Activated naive CD4-positive, alpha-beta T cell treated with anti-CD3 and anti-CD28 coated beads, Interleukin-2, amount 50 U/mL, for 24 hours (primary cell): ENCODE measurements around the gene ABLIM2.
"Not testable (repeated sequence)": the region's sequence is repeated elsewhere in the genome, so short reads cannot be mapped to it uniquely, and the experiment has no call there.

Source experiments
- H3K27ac Mint-ChIP-seq: one replicate; pipeline ENCODE4 v1.8.0; 2021; ENCODE audit warnings: mild to moderate bottlenecking, mixed read lengths
- H3K27me3 Mint-ChIP-seq: one replicate; pipeline ENCODE4 v1.8.0; 2021; ENCODE audit warnings: mixed read lengths
- H3K36me3 Mint-ChIP-seq: one replicate; pipeline ENCODE4 v1.8.0; 2021; ENCODE audit warnings: mixed read lengths
- H3K4me1 Mint-ChIP-seq: one replicate; pipeline ENCODE4 v1.8.0; 2021; ENCODE audit warnings: mixed read lengths
- H3K4me3 Mint-ChIP-seq: one replicate; pipeline ENCODE4 v1.8.0; 2021; ENCODE audit warnings: mild to moderate bottlenecking, mixed read lengths
- H3K9me3 Mint-ChIP-seq: one replicate; pipeline ENCODE4 v1.8.0; 2021; ENCODE audit warnings: mixed read lengths

The ABLIM2 gene

GRCh38 chr4:8144359-8144758 lies 14.3 kb downstream of the ABLIM2 start:
- H3K4me1 Mint-ChIP-seq, result no peaks in the 10 kb centered on the region
- H3K27me3 Mint-ChIP-seq, result peaks cover 2% of the 10 kb centered on the region
- H3K27ac Mint-ChIP-seq, result no peak overlapping the region
- H3K4me3 Mint-ChIP-seq, result no peak overlapping the region
- peaks cover 2% of the 10 kb centered on the region for H3K36me3 Mint-ChIP-seq
- H3K9me3 Mint-ChIP-seq, result no peaks in the 10 kb centered on the region

DNA sequence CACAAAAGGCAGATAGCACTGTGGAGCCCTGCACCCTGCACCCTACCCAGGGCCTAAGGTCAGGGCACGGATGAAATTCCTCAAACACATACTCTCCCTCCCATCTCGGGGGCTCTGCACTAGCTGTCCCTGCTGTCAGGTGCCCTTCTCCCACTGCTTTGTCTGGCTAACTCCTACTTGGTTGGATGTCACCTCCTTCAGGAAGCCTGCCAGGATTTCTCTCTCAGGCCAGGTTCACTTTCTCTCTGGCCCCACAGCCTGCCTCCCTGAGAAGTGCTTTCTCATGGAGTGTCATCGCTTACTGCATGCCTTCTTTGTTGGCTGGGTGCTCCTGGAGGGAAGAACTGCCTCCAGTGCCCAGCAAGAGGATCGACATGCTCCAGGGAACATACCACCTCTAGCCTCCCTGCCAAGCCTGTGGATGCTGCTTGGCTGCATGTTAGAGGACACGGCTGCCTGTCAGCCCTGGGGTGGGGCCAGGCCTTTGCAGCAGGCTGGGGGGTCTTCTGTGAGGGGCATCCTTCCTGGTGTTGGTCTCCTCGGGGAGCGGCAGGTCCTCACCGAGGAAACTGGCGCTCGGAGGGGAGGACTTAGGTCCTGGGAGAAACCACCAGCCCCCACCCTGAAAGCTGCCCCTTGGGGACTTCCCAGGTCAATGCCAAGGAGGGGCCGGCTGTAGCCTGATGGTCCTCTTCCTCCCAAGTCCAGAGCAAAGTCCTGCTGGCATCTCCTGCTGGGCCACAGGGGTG lies 15.0 kb downstream of the ABLIM2 start:
- Mint-ChIP-seq H3K4me1 (no peaks in the 10 kb centered on the region), H3K4me3 (no peak overlapping the region), H3K9me3 (no peaks in the 10 kb centered on the region), H3K27me3 (peaks cover 2% of the 10 kb centered on the region), H3K36me3 (peaks cover 1% of the 10 kb centered on the region), H3K27ac (no peak overlapping the region)

DNA sequence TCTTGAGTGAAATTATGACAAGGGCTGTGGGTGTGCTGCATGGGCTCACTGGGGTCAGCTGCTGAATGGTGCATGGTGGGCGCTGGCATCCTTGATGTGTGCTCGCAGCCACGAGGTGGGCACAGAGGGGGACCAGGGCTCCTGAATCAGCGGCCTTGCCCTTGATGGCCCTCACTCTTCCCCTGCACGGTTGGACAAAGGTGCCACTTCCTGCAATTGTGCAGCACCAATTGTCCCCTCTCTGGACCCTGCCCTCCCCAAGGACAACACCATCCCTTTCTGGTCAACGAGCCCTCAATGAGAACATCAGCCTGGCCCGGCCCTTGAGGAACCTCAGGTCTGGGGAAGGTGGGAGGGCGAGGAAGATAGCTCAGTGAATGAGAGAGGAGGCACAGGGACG lies 16.1 kb downstream of the ABLIM2 start:
- H3K4me3 Mint-ChIP-seq, result no peak overlapping the region
- H3K27ac Mint-ChIP-seq, result no peak overlapping the region
- no peaks in the 10 kb centered on the region for H3K4me1 Mint-ChIP-seq
- H3K27me3 Mint-ChIP-seq, result peaks cover 2% of the 10 kb centered on the region
- no peaks in the 10 kb centered on the region for H3K9me3 Mint-ChIP-seq
- peaks cover 2% of the 10 kb centered on the region for H3K36me3 Mint-ChIP-seq

DNA sequence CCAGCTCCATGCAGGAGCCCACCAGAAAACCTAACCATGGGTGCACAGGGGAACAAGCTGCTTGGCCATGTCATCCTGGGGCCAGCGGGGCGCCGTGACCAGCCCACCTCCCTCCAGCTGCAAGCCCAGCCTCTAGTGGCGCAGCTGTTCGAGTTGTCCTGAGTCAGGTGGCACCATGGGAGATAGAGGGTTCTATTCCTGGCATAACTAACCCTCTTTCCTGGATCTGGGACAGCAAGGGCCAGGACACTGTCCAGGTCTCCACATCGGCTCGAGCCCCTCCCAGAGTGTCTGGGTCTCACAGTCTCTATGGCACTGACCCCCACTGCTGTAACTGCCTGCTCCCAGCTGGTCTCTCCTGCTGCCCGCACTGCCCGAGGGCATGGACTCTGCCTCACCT lies 16.7 kb downstream of the ABLIM2 start:
- Mint-ChIP-seq H3K9me3 (no peaks in the 10 kb centered on the region), H3K4me1 (no peaks in the 10 kb centered on the region), H3K27me3 (peaks cover 2% of the 10 kb centered on the region), H3K36me3 (peaks cover 2% of the 10 kb centered on the region), H3K27ac (no peak overlapping the region), H3K4me3 (no peak overlapping the region)

GRCh38 chr4:8140915-8141314 lies 17.7 kb downstream of the ABLIM2 start:
- Mint-ChIP-seq H3K9me3 (no peaks in the 10 kb centered on the region), H3K27me3 (peaks cover 2% of the 10 kb centered on the region), H3K4me1 (no peaks in the 10 kb centered on the region), H3K4me3 (no peak overlapping the region), H3K27ac (no peak overlapping the region), H3K36me3 (peaks cover 2% of the 10 kb centered on the region)

DNA sequence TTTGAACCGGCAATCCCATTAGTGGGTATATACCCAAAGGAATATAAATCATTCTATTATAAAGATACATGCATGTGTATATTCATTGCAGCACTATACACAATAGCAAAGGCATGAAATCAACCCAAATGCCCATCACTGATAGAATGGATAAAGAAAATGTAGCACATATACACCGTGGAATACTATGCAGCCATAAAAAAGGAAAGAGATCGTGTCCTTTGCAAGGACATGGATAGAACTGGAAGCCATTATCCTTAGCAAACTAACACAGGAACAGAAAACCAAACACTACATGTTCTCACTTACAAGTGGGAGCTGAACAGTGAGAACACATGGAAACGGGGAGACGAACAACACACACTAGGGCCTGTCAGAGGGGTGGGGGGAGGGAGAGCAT lies 18.9 kb downstream of the ABLIM2 start:
- H3K4me1 Mint-ChIP-seq, H3K4me3 Mint-ChIP-seq, H3K9me3 Mint-ChIP-seq, H3K36me3 Mint-ChIP-seq, H3K27ac Mint-ChIP-seq, H3K27me3 Mint-ChIP-seq: not testable (repeated sequence)

DNA sequence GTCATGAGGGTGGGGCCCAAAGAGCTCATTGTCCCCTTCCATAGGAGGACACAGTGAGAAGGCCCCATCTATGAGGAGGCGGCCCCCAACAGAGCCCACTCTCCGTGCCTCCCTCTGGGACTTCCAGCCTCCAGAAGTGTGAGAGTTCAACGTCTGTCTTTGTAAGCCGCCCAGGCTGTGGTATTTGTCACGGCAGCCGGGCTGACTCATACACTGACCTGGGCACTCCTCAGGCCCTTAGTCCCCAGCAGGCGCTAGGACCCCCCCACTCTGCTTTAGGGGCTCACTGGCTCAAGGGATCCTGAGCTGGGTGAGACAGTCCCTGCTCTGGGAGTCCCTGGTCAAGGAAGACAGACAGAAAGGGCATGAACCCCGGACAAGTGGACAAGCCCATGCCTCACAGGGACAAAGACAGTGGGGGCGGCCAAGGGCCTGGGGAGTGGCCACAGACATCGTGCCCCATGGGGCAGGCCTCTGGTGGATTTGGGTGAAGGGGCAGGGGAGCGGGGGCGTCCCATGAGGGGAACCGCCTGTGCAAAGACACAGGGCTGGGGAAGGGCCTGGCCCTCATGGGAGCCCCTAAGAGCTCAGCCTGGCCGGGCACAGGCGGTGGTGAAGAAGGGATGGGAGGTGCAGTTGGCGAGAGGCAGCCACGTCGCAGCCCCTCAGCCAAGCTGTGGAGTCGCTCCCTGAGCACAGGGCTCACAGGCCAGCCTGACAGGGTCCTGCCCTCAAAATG lies 21.5 kb downstream of the ABLIM2 start:
- Mint-ChIP-seq H3K9me3 (no peaks in the 10 kb centered on the region), H3K36me3 (peaks cover 2% of the 10 kb centered on the region), H3K4me1 (no peaks in the 10 kb centered on the region), H3K4me3 (no peak overlapping the region), H3K27ac (no peak overlapping the region), H3K27me3 (peaks cover 1% of the 10 kb centered on the region)

DNA sequence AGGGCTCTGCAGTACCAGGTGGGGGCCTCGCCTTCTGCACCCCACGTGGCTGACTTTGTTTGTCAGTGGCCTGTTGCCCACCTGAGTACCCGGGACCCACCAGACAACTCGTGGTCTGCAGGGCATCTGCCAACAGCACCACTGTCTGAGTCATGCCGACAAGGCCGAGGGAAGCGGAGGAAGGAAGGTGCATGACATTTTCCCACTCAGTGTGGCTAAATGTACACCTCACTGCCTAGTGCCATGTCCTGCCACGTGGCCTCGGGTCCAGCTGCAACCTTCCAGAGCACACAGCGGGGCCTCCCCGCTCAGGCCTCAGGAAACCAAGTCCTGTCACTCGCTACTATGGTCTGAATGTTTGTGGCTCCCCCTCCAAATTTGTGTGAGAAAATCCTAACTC lies 22.1 kb downstream of the ABLIM2 start:
- H3K4me3 Mint-ChIP-seq, result no peak overlapping the region
- no peaks in the 10 kb centered on the region for H3K4me1 Mint-ChIP-seq
- H3K27ac Mint-ChIP-seq, result no peak overlapping the region
- no peaks in the 10 kb centered on the region for H3K9me3 Mint-ChIP-seq
- peaks cover 1% of the 10 kb centered on the region for H3K27me3 Mint-ChIP-seq
- H3K36me3 Mint-ChIP-seq, result peaks cover 2% of the 10 kb centered on the region

DNA sequence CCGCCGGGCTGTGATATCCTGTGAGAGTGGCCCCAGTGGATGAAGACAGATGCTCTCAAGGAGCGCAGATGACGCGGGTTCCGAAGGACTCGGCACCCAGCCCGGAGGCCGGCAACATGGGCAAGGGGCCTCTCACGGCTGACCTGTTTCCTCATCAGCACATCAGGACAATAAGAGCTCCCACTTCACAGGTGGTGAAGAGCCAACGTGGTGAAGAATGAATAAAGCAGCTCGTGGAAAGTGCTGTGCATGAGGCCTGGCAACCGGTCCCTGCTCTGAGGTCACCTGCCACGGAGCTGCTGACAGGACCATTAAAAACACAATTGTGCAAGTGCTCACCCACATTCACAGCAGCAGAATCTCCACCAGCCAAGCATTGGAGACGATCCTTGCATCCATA lies 22.9 kb downstream of the ABLIM2 start:
- Mint-ChIP-seq H3K4me1 (no peaks in the 10 kb centered on the region), H3K36me3 (peaks cover 2% of the 10 kb centered on the region), H3K27me3 (peaks cover 1% of the 10 kb centered on the region), H3K27ac (no peak overlapping the region), H3K9me3 (no peaks in the 10 kb centered on the region), H3K4me3 (no peak overlapping the region)

DNA sequence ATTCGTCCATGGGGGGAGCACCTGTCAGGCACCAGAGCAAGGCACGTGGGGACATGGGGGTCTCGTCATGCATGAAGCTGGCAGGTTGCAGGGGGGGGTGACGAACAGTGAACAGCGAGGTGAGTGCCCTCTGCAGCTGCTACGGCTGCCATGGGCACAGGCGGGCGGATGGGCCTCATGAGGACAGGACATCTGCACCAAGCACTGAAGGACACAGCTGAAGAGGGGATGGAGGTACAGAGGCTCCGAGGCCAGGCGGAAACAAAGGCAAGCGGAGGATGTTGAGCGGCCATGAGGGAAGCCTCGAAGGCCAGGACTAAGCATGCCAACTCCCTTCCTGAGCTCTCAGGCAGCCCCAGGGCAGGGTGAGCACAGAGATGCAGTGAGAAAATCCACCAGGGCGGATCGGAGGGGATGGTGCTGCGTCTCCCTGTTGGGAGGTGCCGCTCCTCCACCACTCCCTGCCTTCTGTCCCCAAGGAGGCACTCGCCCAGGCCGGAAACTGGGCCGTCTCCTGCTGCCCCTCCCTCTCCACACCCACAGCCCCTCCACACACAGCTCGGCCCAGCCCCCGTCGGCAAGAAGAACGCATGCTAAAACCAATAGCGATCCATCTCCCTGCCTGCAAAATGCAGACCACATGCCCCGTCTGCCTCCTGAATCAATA lies 24.6 kb downstream of the ABLIM2 start:
- H3K4me3 Mint-ChIP-seq, result no peak overlapping the region
- H3K9me3 Mint-ChIP-seq, result no peaks in the 10 kb centered on the region
- H3K36me3 Mint-ChIP-seq, result peaks cover 2% of the 10 kb centered on the region
- no peak overlapping the region for H3K27ac Mint-ChIP-seq
- H3K27me3 Mint-ChIP-seq, result peaks cover 1% of the 10 kb centered on the region
- no peaks in the 10 kb centered on the region for H3K4me1 Mint-ChIP-seq

- no peak overlapping the region for H3K4me3 Mint-ChIP-seq
- peaks cover 1% of the 10 kb centered on the region for H3K27me3 Mint-ChIP-seq
- no peaks in the 10 kb centered on the region for H3K36me3 Mint-ChIP-seq
- no peaks in the 10 kb centered on the region for H3K9me3 Mint-ChIP-seq
- H3K27ac Mint-ChIP-seq, result no peak overlapping the region
- no peaks in the 10 kb centered on the region for H3K4me1 Mint-ChIP-seq
These were observed 25.5 kb downstream of the ABLIM2 start for GRCh38 chr4:8132947-8133705.

DNA sequence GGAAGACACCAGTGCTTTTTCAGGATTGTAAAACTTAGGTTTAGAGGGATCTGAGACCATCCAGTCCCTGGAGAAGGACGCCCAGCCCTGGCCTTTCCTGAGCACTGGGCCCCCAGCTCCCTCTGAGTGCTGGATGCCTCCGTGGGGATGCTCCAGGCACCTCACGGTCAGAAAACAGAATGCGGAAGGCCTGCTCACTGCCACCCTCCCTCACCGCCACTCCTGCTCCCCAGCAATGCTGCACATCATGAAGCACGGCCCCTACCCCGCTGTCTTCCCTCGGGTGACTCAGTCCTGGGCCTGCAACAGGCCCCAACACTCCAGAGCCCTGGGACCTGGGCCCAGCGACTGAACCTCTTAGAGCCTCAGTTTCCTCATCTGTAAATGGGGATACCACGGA lies 26.2 kb downstream of the ABLIM2 start:
- Mint-ChIP-seq H3K4me1 (no peaks in the 10 kb centered on the region), H3K36me3 (no peaks in the 10 kb centered on the region), H3K9me3 (no peaks in the 10 kb centered on the region), H3K27me3 (peaks cover 1% of the 10 kb centered on the region), H3K27ac (no peak overlapping the region), H3K4me3 (no peak overlapping the region)

DNA sequence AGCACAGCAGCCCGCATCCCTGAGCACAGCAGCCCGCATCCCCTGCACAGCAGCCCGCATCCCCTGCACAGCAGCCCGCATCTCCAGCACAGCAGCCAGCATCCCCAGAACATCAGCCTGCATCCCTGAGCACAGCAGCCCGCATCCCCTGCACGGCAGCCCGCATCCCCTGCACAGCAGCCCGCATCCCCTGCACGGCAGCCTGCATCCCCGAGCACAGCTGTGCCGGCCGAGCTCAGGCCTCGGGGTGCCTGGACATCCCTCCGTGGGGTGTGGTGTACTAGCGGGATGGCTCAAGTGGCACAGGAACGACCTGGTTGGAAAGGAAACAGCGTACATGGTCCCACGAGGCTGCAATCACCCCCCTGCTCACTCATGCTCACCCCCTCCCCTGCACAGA lies 26.8 kb downstream of the ABLIM2 start:
- Mint-ChIP-seq H3K27ac (no peak overlapping the region), H3K4me3 (no peak overlapping the region), H3K36me3 (no peaks in the 10 kb centered on the region), H3K27me3 (peaks cover 1% of the 10 kb centered on the region), H3K4me1 (no peaks in the 10 kb centered on the region), H3K9me3 (no peaks in the 10 kb centered on the region)

DNA sequence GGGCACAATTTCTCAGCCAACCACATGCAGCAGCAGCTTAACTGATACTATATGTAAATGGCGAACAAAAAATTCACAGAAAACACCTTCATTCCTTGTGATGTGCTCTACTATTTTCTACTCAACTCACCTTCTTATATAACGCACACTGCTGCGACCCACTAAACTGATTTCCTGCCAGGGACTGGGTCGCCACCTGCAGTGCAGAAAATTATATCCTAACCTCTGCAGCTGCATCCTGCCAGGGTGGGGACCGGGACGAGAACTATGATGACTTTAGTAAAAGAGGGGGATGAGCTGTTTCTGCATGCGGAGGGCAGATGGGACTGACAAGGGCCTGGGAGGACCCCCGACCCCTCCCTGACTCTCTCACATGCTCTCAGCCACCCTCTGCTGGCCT lies 27.4 kb downstream of the ABLIM2 start:
- Mint-ChIP-seq H3K27ac (no peak overlapping the region), H3K9me3 (no peaks in the 10 kb centered on the region), H3K4me1 (no peaks in the 10 kb centered on the region), H3K36me3 (no peaks in the 10 kb centered on the region), H3K4me3 (no peak overlapping the region), H3K27me3 (peaks cover 1% of the 10 kb centered on the region)

DNA sequence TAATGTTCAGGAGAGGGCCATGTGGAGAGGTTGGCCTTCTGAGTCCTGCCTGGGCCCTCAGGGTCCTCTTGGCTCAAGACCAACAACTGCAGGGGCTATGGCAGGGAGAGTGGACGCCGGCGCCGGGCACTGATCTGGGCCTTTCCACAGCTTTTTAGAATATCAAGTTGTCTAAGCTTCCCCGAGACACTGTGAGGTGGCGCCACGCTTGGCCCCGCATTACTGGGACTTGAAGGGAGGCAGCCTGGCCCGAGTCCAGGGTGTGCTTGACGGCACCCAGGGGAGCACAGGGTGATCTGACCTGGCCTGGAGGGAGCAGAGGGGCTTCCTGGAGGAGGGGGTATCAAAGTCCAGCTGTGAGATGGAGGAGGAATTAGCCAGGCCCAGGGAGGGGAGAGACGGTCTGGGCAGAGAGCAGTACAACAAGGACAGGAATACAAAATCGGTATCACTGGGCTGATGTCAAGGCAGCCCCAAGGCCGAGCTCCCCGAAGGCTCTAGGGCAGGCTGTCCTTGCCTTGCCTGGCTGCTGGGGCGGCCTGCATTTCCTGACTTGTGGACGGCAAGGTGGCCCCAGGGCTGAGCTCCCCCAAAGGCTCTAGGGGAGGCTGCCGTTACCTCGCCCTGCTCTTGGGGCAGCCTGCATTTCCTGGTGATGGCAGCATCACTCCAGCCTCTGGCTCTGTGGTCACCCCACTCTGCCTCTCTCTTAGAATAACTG lies 28.1 kb downstream of the ABLIM2 start:
- H3K27me3 Mint-ChIP-seq, result peaks cover 1% of the 10 kb centered on the region
- no peaks in the 10 kb centered on the region for H3K9me3 Mint-ChIP-seq
- no peaks in the 10 kb centered on the region for H3K36me3 Mint-ChIP-seq
- no peaks in the 10 kb centered on the region for H3K4me1 Mint-ChIP-seq
- no peak overlapping the region for H3K4me3 Mint-ChIP-seq
- no peak overlapping the region for H3K27ac Mint-ChIP-seq
